GM23338 (cell line): ENCODE measurements around the gene ARID1B. TPM values are rescaled to one million over a fixed set of nuclear protein-coding genes. Genes with fewer than 3 reads are reported as not detected.

Experiments
- ATAC-seq: fragments of 200-7000 bp; cut with Tn5 transposase; 3 replicates; pipeline ENCODE4 v1.9.1; 2020
- DNase-seq: peaks from one replicate; pipeline ENCODE4 v3.0.0-alpha.2; 2015; ENCODE audit warnings: low spot score
- H2AFZ ChIP-seq: fragments of 200-600 bp; sonication (generic); 2 replicates; pipeline ENCODE4 v1.8.0; 2016; ENCODE audit warnings: antibody characterized with exemption, mild to moderate bottlenecking, moderate library complexity
- H3F3A ChIP-seq: fragments of 200-600 bp; sonication (generic); replicated peaks from 2 replicates; pipeline ENCODE4 v1.8.0; 2017; ENCODE audit warnings: antibody characterized with exemption, mixed run types, low read depth
- H3K27ac ChIP-seq: fragments of 200-600 bp; sonication (generic); 2 replicates; pipeline ENCODE4 v1.6.1; 2016; ENCODE audit warnings: low read depth
- H3K27me3 ChIP-seq: fragments of 200-600 bp; sonication (generic); 2 replicates; pipeline ENCODE4 v1.8.0; 2016; ENCODE audit warnings: mild to moderate bottlenecking, mixed run types, moderate library complexity; ENCODE audit not compliant: insufficient read depth
- H3K36me3 ChIP-seq: fragments of 200-600 bp; sonication (generic); 2 replicates; pipeline ENCODE4 v1.8.0; 2016; ENCODE audit warnings: mild to moderate bottlenecking; ENCODE audit not compliant: insufficient read depth
- H3K4me1 ChIP-seq: fragments of 200-600 bp; sonication (generic); 2 replicates; pipeline ENCODE4 v1.8.0; 2016; ENCODE audit warnings: mild to moderate bottlenecking, moderate library complexity; ENCODE audit not compliant: insufficient read depth
- H3K4me2 ChIP-seq: fragments of 200-600 bp; sonication (generic); 2 replicates; pipeline ENCODE4 v1.7.1; 2017; ENCODE audit warnings: mixed run types
- H3K4me3 ChIP-seq: fragments of 200-600 bp; sonication (generic); 2 replicates; pipeline ENCODE4 v1.6.1; 2016; ENCODE audit warnings: mixed run types
- H3K79me2 ChIP-seq: fragments of 200-600 bp; sonication (generic); replicated peaks from 2 replicates; pipeline ENCODE4 v1.8.0; 2017; ENCODE audit warnings: mild to moderate bottlenecking; ENCODE audit not compliant: insufficient read depth
- H3K9me2 ChIP-seq: fragments of 200-600 bp; sonication (generic); 2 replicates; pipeline ENCODE4 v1.8.0; 2017; ENCODE audit not compliant: insufficient read depth
- H4K20me1 ChIP-seq: fragments of 200-600 bp; sonication (generic); replicated peaks from 2 replicates; pipeline ENCODE4 v1.8.0; 2017; ENCODE audit warnings: mild to moderate bottlenecking; ENCODE audit not compliant: insufficient read depth
- H3K27ac Mint-ChIP-seq: 2 replicates; pipeline ENCODE4 v1.8.0; 2020; ENCODE audit warnings: inconsistent platforms, mild to moderate bottlenecking, moderate library complexity, mixed read lengths
- H3K27me3 Mint-ChIP-seq: 3 replicates; pipeline ENCODE4 v1.8.0; 2022; ENCODE audit warnings: low read depth, mild to moderate bottlenecking, moderate library complexity, mixed read lengths, inconsistent platforms; ENCODE audit not compliant: insufficient read depth, poor library complexity
- H3K36me3 Mint-ChIP-seq: 3 replicates; pipeline ENCODE4 v1.8.0; 2021; ENCODE audit warnings: low read depth, mild to moderate bottlenecking, inconsistent platforms, moderate library complexity, mixed read lengths
- H3K4me1 Mint-ChIP-seq: 3 replicates; pipeline ENCODE4 v1.8.0; 2020; ENCODE audit warnings: mild to moderate bottlenecking, inconsistent platforms, mixed read lengths
- H3K4me3 Mint-ChIP-seq: 3 replicates; pipeline ENCODE4 v1.8.0; 2021; ENCODE audit warnings: moderate library complexity, mild to moderate bottlenecking, inconsistent platforms, mixed read lengths
- H3K9me3 Mint-ChIP-seq: 3 replicates; pipeline ENCODE4 v1.8.0; 2020; ENCODE audit warnings: moderate library complexity, mild to moderate bottlenecking, inconsistent platforms, mixed read lengths
- CREB1 ChIP-seq: fragments of 250-450 bp; sonication (Bioruptor Pico); IDR thresholded peaks from 2 replicates; pipeline ENCODE4 v1.5.0; 2020; ENCODE audit warnings: low read depth, mild to moderate bottlenecking, moderate library complexity
- EZH2 ChIP-seq: fragments of 200-600 bp; sonication (generic); IDR thresholded peaks from one replicate; pipeline ENCODE4 v1.8.0; 2017; ENCODE audit warnings: antibody characterized with exemption, mild to moderate bottlenecking, low read depth; ENCODE audit not compliant: unreplicated experiment
- EZH2phosphoT487 ChIP-seq: fragments of 200-600 bp; sonication (generic); IDR thresholded peaks from one replicate; pipeline ENCODE4 v1.8.1; 2018; ENCODE audit warnings: antibody characterized with exemption; ENCODE audit not compliant: unreplicated experiment
- JUNB ChIP-seq: IDR thresholded peaks from one replicate; pipeline ENCODE4 v1.6.1; 2016; ENCODE audit warnings: antibody characterized with exemption; ENCODE audit not compliant: unreplicated experiment
- NANOG ChIP-seq: IDR thresholded peaks from 2 replicates; pipeline ENCODE4 v1.6.1; 2016; ENCODE audit warnings: antibody characterized with exemption, borderline replicate concordance
- POLR2AphosphoS5 ChIP-seq: IDR thresholded peaks from 2 replicates; pipeline ENCODE4 v1.6.1; 2016; ENCODE audit warnings: antibody characterized with exemption, low read depth
- STAT1 ChIP-seq: IDR thresholded peaks from one replicate; pipeline ENCODE4 v1.6.1; 2016; ENCODE audit warnings: antibody characterized with exemption; ENCODE audit not compliant: unreplicated experiment
- ZNF114 ChIP-seq: fragments of 250-450 bp; sonication (Bioruptor Pico); IDR thresholded peaks from 2 replicates; pipeline ENCODE4 v1.5.0; 2020; ENCODE audit warnings: mild to moderate bottlenecking, moderate library complexity
- ZNF331 ChIP-seq: fragments of 250-450 bp; sonication (Bioruptor Pico); IDR thresholded peaks from 2 replicates; pipeline ENCODE4 v1.5.0; 2020; ENCODE audit warnings: low read depth, mild to moderate bottlenecking, moderate library complexity
- polyA plus RNA-seq: library from polyadenylated mRNA; unstranded; fragments of >200 nt; fragmentation: Nextera tagmentation; extraction: Ambion mirVana; gene quantifications from 2 replicates; pipeline ENCODE4 v1.2.1, GENCODE V29; 2016
- total RNA-seq: library from RNA; depleted of rRNA; stranded (reverse); fragments of >200 nt; shearing (Covaris generic); gene quantifications from 2 replicates; pipeline ENCODE4 v1.2.3, GENCODE V29; 2014
- TF ChIP-seq, protein P1 (sequence below), 2 experiments: fragments of 200-600 bp in 1 of 2; sonication (generic) in 1 of 2; conservative IDR thresholded peaks; 2 replicates each; pipeline versions ENCODE4 v1.5.1 to v1.6.1; 2016 to 2017; ENCODE audit warnings: antibody characterized with exemption in 2 of 2, low read depth in 2 of 2, mild to moderate bottlenecking in 2 of 2, moderate library complexity in 1 of 2
- TF ChIP-seq, protein P2 (sequence below): IDR thresholded peaks from 2 replicates; pipeline ENCODE4 v1.6.1; 2016; ENCODE audit warnings: antibody characterized with exemption
- TF ChIP-seq, protein P3 (sequence below): fragments of 250-450 bp; sonication (Bioruptor Pico); IDR thresholded peaks from 2 replicates; pipeline ENCODE4 v1.5.0; 2020; ENCODE audit warnings: mild to moderate bottlenecking, moderate library complexity

ARID1B gene
- total and polyA plus RNA-seq, 2 experiments from 2014 or later, result 59.3 to 72.2 TPM

DNA sequence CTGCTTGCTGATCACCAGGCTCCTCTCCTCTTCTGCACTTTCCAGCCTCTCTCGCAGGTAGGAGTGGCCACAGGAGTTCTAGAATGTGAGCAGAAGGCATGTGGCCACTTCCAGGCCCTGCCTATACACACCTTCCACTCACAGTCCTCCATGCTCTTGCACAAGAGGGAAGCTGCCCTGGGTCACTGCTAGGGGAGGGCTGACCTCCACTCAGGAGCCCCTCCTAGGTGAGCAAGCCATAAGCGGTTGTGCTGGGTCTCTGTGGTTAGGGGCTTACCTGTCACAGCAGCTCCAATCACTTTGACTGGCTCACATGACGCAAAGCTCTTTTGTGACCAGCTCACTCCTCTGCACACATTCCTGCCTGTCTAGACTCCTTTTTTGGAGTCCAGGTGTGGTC is 477.9 kb downstream of the ARID1B start:
- DNase-seq, result no peak
- no peak overlapping the region for H3K4me2 ChIP-seq
- H3K36me3 Mint-ChIP-seq, result no peaks in the 10 kb centered on the region
- no peaks in the 10 kb centered on the region for H3K9me2 ChIP-seq
- no peaks in the 10 kb centered on the region for H3K4me1 ChIP-seq
- no peak overlapping the region for H3K27ac ChIP-seq
- no peaks in the 10 kb centered on the region for H3K9me3 Mint-ChIP-seq
- H3K4me3 Mint-ChIP-seq, result no peak overlapping the region
- no peaks in the 10 kb centered on the region for H3K27me3 ChIP-seq
- no peak for ATAC-seq
- H3F3A ChIP-seq, result no peaks in the 10 kb centered on the region
- no peak overlapping the region for H2AFZ ChIP-seq
- no peak overlapping the region for H3K27ac Mint-ChIP-seq
- TF ChIP-seq, protein P1, sequence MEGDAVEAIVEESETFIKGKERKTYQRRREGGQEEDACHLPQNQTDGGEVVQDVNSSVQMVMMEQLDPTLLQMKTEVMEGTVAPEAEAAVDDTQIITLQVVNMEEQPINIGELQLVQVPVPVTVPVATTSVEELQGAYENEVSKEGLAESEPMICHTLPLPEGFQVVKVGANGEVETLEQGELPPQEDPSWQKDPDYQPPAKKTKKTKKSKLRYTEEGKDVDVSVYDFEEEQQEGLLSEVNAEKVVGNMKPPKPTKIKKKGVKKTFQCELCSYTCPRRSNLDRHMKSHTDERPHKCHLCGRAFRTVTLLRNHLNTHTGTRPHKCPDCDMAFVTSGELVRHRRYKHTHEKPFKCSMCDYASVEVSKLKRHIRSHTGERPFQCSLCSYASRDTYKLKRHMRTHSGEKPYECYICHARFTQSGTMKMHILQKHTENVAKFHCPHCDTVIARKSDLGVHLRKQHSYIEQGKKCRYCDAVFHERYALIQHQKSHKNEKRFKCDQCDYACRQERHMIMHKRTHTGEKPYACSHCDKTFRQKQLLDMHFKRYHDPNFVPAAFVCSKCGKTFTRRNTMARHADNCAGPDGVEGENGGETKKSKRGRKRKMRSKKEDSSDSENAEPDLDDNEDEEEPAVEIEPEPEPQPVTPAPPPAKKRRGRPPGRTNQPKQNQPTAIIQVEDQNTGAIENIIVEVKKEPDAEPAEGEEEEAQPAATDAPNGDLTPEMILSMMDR (conservative IDR thresholded peaks at IDR 0.05; ENCODE audit: low read depth in 2 of 2), result no peak
- TF ChIP-seq CREB1 (CRISPR knock-in tag) (no peak), EZH2 (no peak), ZNF331 (CRISPR knock-in tag) (no peak), JUNB (no peak), NANOG (no peak), EZH2phosphoT487 (no peak), ZNF114 (CRISPR knock-in tag) (no peak), STAT1 (no peak), POLR2AphosphoS5 (no peak)
- TF ChIP-seq, protein P2, sequence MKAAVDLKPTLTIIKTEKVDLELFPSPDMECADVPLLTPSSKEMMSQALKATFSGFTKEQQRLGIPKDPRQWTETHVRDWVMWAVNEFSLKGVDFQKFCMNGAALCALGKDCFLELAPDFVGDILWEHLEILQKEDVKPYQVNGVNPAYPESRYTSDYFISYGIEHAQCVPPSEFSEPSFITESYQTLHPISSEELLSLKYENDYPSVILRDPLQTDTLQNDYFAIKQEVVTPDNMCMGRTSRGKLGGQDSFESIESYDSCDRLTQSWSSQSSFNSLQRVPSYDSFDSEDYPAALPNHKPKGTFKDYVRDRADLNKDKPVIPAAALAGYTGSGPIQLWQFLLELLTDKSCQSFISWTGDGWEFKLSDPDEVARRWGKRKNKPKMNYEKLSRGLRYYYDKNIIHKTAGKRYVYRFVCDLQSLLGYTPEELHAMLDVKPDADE, result no peak
- TF ChIP-seq, protein P3, sequence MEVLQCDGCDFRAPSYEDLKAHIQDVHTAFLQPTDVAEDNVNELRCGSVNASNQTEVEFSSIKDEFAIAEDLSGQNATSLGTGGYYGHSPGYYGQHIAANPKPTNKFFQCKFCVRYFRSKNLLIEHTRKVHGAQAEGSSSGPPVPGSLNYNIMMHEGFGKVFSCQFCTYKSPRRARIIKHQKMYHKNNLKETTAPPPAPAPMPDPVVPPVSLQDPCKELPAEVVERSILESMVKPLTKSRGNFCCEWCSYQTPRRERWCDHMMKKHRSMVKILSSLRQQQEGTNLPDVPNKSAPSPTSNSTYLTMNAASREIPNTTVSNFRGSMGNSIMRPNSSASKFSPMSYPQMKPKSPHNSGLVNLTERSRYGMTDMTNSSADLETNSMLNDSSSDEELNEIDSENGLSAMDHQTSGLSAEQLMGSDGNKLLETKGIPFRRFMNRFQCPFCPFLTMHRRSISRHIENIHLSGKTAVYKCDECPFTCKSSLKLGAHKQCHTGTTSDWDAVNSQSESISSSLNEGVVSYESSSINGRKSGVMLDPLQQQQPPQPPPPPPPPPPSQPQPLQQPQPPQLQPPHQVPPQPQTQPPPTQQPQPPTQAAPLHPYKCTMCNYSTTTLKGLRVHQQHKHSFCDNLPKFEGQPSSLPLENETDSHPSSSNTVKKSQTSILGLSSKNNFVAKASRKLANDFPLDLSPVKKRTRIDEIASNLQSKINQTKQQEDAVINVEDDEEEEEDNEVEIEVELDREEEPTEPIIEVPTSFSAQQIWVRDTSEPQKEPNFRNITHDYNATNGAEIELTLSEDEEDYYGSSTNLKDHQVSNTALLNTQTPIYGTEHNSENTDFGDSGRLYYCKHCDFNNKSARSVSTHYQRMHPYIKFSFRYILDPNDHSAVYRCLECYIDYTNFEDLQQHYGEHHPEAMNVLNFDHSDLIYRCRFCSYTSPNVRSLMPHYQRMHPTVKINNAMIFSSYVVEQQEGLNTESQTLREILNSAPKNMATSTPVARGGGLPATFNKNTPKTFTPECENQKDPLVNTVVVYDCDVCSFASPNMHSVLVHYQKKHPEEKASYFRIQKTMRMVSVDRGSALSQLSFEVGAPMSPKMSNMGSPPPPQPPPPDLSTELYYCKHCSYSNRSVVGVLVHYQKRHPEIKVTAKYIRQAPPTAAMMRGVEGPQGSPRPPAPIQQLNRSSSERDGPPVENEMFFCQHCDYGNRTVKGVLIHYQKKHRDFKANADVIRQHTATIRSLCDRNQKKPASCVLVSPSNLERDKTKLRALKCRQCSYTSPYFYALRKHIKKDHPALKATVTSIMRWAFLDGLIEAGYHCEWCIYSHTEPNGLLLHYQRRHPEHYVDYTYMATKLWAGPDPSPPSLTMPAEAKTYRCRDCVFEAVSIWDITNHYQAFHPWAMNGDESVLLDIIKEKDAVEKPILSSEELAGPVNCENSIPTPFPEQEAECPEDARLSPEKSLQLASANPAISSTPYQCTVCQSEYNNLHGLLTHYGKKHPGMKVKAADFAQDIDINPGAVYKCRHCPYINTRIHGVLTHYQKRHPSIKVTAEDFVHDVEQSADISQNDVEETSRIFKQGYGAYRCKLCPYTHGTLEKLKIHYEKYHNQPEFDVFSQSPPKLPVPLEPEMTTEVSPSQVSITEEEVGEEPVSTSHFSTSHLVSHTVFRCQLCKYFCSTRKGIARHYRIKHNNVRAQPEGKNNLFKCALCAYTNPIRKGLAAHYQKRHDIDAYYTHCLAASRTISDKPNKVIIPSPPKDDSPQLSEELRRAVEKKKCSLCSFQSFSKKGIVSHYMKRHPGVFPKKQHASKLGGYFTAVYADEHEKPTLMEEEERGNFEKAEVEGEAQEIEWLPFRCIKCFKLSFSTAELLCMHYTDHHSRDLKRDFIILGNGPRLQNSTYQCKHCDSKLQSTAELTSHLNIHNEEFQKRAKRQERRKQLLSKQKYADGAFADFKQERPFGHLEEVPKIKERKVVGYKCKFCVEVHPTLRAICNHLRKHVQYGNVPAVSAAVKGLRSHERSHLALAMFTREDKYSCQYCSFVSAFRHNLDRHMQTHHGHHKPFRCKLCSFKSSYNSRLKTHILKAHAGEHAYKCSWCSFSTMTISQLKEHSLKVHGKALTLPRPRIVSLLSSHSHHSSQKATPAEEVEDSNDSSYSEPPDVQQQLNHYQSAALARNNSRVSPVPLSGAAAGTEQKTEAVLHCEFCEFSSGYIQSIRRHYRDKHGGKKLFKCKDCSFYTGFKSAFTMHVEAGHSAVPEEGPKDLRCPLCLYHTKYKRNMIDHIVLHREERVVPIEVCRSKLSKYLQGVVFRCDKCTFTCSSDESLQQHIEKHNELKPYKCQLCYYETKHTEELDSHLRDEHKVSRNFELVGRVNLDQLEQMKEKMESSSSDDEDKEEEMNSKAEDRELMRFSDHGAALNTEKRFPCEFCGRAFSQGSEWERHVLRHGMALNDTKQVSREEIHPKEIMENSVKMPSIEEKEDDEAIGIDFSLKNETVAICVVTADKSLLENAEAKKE, result no peak
- H3K4me3 ChIP-seq, result no peak overlapping the region
- H3K36me3 ChIP-seq, result no peaks in the 10 kb centered on the region
- H3K27me3 Mint-ChIP-seq, result peaks cover 6% of the 10 kb centered on the region
- H4K20me1 ChIP-seq, result no peaks in the 10 kb centered on the region
- H3K4me1 Mint-ChIP-seq, result no peaks in the 10 kb centered on the region; the same call in 2 of the 3 replicates
- H3K79me2 ChIP-seq, result no peaks in the 10 kb centered on the region
